Vagina (tissue), 2 donors: ENCODE measurements around the gene KLHL29.

Experiments used
- CTCF ChIP-seq, 3 experiments: fragments of 450-650 bp in 2 of 3; fragments of 200-600 bp in 1 of 3; sonication (generic) in 1 of 3; IDR thresholded peaks; one replicate each; pipeline ENCODE4 v1.5.1; 2017 to 2019; ENCODE audit warnings: antibody characterized with exemption in 3 of 3, mild to moderate bottlenecking in 2 of 3, moderate library complexity in 2 of 3
- POLR2A ChIP-seq, 2 donors: fragments of 450-650 bp; IDR thresholded peaks; one replicate each; pipeline ENCODE4 v1.6.1; 2017; ENCODE audit warnings: antibody characterized with exemption in 2 of 2, mild to moderate bottlenecking in 2 of 2, moderate library complexity in 2 of 2
- POLR2AphosphoS5 ChIP-seq, 2 donors: sonication (generic); formaldehyde crosslinking; IDR thresholded peaks; one replicate each; pipeline ENCODE4 v1.9.0; 2017; ENCODE audit warnings: antibody characterized with exemption in 2 of 2, mild to moderate bottlenecking in 2 of 2, low read depth in 1 of 2; ENCODE audit not compliant: insufficient read depth in 1 of 2

- no peak for TF ChIP-seq CTCF (IDR thresholded peaks at IDR 0.05)
- TF ChIP-seq POLR2AphosphoS5 (IDR thresholded peaks at IDR 0.05; ENCODE audit: insufficient read depth in 1 of 2, low read depth in 1 of 2), result no peak
- TF ChIP-seq POLR2A (IDR thresholded peaks at IDR 0.05), result no peak
These were observed 75.2 kb downstream of the KLHL29 start for GRCh38 chr2:23460228-23460627.
